ENCODE results near the gene KCTD11. TPM values are rescaled to one million over a fixed set of nuclear protein-coding genes. Genes with fewer than 3 reads are reported as not detected.
A peak's percentile ranks its signal among the peaks of the same experiment; 100 is the strongest.

Gene KCTD11
- total RNA-seq, 1 experiment from 2014 or later: 5.1 TPM

GRCh38 chr17:7306911-7307685, 44.9 kb upstream of the KCTD11 start, which contains the start of gene EIF5A:
TSS of gene EIF5A (plus strand) at chr17:7307628. CDS start at chr17:7309636, 2,008 bp downstream.
- Histone ChIP-seq H3K36me3 (ENCODE audit: control insufficient read depth, insufficient read depth, low read length) (peaks cover 5% of the 10 kb centered on the region), H3K9me3 (no peaks in the 10 kb centered on the region), H3K4me3 (ENCODE audit: low read depth, low read length) (peak within 1 kb of the TSS; percentile 71), H3K4me1 (no peaks in the 10 kb centered on the region; the same call in 1 of the 2 replicates), H3K27me3 (replicated peaks; ENCODE audit: control insufficient read depth, insufficient read depth, low read length) (no peaks in the 10 kb centered on the region)
- no peak for TF ChIP-seq CTCF (IDR thresholded peaks at IDR 0.05; ENCODE audit: insufficient read depth in 1 of 2, low read depth in 1 of 2, low read length in 1 of 2, severe bottlenecking in 1 of 2, unreplicated experiment in 1 of 2)
- CTCF ChIA-PET: no interaction called here
- no peaks in the 10 kb centered on the region for H3K27me3 Mint-ChIP-seq (ENCODE audit: insufficient read depth, unreplicated experiment)
- peaks cover 10% of the 10 kb centered on the region for H3K4me1 Mint-ChIP-seq (ENCODE audit: low read depth, unreplicated experiment)
- no peaks in the 10 kb centered on the region for H3K9me3 Mint-ChIP-seq (ENCODE audit: unreplicated experiment)
- peak within 1 kb of the TSS; percentile 93 for H3K4me3 Mint-ChIP-seq (ENCODE audit: unreplicated experiment)
- BruUV-seq (replicated peaks): no TSS peak
- peaks cover 53% of the 10 kb centered on the region for H3K36me3 Mint-ChIP-seq (ENCODE audit: insufficient read depth, unreplicated experiment)
- H3K27ac Mint-ChIP-seq (ENCODE audit: unreplicated experiment): peak within 1 kb of the TSS; percentile 93
- intact Hi-C loops (cut with micrococcal nuclease; ENCODE audit: unreplicated experiment): loop anchor here (5.0 kb wide), 1 partner anchor 175 kb away; the partner anchor contains the start of genes POLR2A and SLC35G6
- peak; percentile 94 to 98 for DNase-seq
- POLR2A ChIA-PET: no interaction called here

- ChIA-PET CTCF (no interaction called here), POLR2A (no interaction called here)
- Mint-ChIP-seq H3K27me3 (ENCODE audit: insufficient read depth, unreplicated experiment) (no peaks in the 10 kb centered on the region), H3K4me3 (ENCODE audit: unreplicated experiment) (peak overlapping the region; percentile 93), H3K9me3 (ENCODE audit: unreplicated experiment) (no peaks in the 10 kb centered on the region), H3K4me1 (ENCODE audit: low read depth, unreplicated experiment) (peaks cover 10% of the 10 kb centered on the region), H3K36me3 (ENCODE audit: insufficient read depth, unreplicated experiment) (peaks cover 62% of the 10 kb centered on the region), H3K27ac (ENCODE audit: unreplicated experiment) (peak overlapping the region; percentile 93)
- intact Hi-C loops (cut with micrococcal nuclease; ENCODE audit: unreplicated experiment): loop anchor here (5.0 kb wide), 1 partner anchor 174 kb away; the partner anchor contains the start of genes POLR2A and SLC35G6
- peak in 1 of 2 experiments; percentile 34 for DNase-seq
- Histone ChIP-seq H3K4me3 (ENCODE audit: low read depth, low read length) (peak overlapping the region; percentile 71), H3K4me1 (no peaks in the 10 kb centered on the region; the same call in 1 of the 2 replicates), H3K36me3 (ENCODE audit: control insufficient read depth, insufficient read depth, low read length) (peaks cover 5% of the 10 kb centered on the region), H3K9me3 (no peaks in the 10 kb centered on the region), H3K27me3 (replicated peaks; ENCODE audit: control insufficient read depth, insufficient read depth, low read length) (no peaks in the 10 kb centered on the region)
- BruUV-seq (replicated peaks): TSS peak; percentile 74
- no peak for TF ChIP-seq CTCF (IDR thresholded peaks at IDR 0.05; ENCODE audit: insufficient read depth in 1 of 2, low read depth in 1 of 2, low read length in 1 of 2, severe bottlenecking in 1 of 2, unreplicated experiment in 1 of 2)
These were observed 44.0 kb upstream of the KCTD11 start for GRCh38 chr17:7307686-7308624.

Measured in Caco-2 (cell line).